NCI-H128 (cell line): ENCODE results near the gene TICRR.
"Not testable (repeated sequence)": the region's sequence is repeated elsewhere in the genome, so short reads cannot be mapped to it uniquely, and the experiment has no call there.

Experiments used
- DNase-seq: peaks from one replicate; lab custom pipeline; 2025; ENCODE audit not compliant: unreplicated experiment; lab: John Stamatoyannopoulos, UW

Gene TICRR

DNA sequence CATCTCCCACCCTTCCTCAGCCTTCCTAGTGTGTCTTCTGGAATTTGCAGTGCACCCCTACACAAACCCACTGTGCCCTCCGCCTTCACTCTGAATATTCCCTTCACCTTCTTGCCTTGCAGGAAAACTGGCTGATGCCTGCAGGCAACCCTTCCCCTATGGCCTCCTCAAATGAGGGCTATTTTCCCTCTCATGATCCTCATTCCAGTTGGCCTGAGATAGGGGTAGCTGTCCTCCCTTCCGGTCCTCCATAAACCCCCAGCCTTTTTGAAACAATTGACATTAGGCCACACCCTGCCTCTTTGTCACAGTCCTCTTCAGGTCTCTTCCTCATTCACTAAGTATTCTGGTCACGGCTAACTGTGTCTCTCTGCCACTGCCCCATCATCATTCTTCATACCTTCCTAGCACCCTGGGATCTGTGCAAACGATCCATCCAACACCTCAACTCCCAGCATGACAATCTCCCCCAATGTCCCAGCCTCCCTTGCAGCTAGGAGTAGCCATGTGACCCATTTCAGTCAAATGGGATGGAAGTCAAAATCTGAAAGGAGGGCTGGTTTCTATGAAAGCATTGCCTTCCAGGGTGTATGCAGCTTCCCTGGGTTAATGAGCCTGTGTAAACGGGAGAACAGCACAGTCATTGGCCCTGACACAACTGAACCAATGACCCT is 8.5 kb upstream of the TICRR start:
- no peak for DNase-seq

DNA sequence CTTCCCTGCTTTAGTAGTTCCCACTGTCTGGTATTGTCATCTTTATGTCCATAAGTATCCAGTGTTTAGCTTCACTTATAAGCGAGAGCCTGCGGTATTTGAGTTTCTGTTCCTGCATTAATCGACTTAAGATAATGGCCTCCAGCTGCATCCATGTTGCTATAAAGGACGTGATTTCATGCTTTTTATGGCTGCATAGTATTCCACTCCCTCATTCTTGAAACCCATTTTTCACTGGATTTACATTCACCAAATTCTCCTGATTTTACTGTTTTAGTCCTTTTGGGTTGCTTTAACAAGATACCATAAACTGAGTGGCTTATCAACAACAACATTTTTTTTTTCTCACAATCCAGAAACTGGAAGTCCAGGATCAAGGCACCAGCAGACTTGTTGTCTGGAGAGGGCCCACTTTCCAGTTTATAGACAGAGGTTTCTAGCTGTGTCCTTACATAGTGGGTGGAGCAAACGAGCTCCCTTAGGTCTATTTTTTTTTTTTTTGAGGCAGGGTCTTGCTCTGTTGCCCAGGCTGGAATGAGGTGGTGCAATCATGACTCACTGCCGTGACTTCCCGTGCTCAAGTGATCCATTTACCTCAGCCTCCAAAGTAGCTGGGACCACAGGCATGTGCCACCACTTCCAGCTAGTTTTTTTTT is 6.1 kb upstream of the TICRR start:
- no peak for DNase-seq

DNA sequence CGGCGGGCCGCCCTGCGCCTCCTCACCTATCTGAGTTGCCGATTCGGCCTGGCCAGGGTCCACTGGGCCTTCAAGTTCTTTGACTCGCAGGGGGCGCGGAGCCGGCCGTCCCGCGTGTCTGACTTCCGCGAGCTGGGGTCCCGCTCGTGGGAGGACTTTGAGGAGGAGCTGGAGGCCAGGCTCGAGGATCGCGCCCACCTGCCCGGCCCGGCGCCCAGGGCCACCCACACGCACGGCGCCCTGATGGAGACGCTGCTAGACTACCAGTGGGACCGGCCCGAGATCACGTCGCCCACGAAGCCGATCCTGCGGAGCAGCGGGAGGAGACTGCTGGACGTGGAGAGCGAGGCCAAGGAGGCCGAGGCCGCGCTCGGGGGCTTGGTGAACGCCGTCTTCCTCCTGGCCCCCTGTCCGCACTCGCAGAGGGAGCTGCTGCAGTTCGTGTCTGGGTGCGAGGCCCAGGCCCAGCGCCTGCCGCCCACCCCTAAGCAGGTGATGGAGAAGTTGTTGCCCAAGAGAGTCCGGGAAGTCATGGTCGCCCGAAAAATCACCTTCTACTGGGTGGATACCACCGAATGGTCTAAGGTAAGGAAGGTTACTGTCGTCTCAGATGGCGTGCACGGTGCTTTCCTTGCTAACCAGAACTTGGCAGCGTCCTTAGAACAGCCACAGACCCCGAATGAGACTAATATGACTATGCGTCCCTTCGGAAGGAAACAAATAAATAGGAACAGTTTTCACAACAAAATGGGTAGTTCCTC is 567 bp downstream of the TICRR start:
- no peak for DNase-seq

DNA sequence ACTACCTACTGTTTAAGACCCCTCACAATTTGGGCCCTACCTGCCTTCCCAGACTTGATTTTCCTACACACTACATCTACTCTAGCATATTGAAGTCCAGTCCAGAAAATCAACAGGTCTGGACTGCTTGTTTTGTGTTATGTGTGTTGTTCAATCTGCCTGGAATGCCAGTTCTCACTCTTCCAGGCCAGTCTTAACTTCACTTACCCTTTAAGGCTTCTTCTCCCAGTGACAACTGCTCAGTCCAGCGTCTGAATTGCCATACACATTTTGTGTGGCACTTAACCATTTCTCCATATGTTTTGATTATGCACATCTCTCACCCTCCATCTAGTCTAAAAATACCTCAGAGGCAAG is 1.1 kb downstream of the TICRR start:
- no peak for DNase-seq

DNA sequence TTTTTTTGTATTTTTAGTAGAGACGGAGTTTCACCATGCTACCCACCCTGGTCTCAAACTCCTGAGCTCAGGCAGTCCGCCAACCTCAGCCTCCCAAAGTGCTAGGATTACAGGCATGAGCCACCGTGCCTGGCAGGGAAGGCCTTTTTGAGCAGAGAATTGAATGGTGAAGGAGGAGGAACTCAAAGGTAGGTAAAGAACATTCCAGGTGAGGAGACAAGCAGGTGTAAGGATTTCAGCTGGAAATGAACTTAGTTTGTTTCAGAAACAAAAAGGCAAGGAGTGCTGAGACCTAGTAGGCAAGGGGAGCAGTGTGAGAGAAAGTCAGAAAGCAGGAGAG is 2.5 kb downstream of the TICRR start:
- DNase-seq, result no peak

DNA sequence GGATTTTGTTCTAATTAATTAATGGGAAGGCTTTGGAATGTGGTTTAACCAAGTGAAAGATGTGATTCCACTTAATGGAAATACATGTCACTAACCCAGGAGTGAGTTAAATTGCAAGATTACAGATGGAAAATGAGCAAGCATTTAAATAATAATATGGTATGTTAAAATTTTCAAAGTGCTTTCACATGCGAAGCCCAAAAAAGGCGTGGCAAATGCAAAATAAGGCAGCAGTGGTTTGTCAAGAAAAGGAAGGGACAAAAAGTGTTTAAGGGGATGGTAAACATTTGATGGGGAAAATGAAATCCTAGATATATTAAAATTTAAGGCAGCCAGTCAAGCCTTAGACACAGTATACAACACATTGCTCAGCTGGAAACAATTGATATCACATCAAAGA is 2.9 kb downstream of the TICRR start:
- DNase-seq, result no peak

DNA sequence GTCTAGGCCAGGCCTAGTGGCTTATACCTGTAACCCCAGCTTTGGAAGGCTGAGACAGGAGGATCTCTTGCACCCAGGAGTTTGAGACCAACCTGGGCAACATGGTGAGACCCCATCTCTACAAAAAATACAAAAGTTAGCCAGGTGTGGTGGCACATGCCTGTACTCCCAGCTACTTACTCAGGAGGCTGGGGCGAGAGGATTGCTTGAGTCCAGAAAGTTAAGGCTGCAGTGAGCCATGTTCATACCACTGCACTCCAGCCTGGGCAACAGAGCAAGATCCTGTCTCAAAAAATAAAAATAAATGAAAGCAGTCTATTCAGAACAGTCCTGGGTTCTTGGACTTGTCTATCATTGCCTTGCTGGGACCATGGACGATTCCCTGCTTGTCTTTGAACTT is 5.5 kb downstream of the TICRR start:
- DNase-seq, result not testable (repeated sequence)

DNA sequence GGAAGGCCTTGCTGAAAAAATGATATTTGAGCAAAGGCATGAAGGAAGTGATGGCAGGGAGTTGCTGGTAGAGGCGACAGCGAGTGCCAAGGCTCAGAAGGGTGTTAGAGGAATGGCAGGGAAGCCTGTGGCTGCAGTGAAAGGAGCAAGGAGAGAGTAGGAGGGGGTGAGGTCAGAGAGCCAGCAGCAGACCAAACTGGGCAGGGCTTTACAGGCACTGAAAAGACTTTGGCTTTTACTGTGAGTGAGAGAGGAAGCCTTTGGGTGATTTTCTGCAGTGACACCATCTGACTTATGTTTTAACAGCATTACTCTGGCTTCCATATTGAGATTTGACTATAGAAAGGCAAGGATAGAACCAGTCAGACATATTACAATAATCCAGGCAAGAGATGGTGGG is 11.4 kb downstream of the TICRR start:
- DNase-seq, result no peak

DNA sequence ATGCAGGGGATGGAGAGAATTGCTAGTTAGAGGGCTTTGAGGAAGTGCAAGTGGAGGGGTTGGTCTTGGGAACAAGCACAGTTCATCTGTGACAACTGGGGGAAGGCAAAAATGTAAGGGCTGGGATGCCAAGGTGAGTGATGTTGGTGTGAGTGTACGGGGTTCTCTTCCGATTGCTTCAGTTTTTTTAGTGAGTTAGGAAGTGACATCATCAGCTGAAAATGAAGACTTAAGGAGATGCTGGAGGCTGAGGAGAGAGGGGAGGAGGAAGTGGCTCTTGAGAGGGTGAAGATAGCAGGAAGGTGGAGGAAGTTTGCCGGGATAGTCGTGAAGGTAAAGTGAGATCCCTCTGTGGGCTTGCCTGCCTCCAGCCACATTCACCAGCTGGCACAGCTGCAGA is 12.7 kb downstream of the TICRR start:
- DNase-seq, result no peak

DNA sequence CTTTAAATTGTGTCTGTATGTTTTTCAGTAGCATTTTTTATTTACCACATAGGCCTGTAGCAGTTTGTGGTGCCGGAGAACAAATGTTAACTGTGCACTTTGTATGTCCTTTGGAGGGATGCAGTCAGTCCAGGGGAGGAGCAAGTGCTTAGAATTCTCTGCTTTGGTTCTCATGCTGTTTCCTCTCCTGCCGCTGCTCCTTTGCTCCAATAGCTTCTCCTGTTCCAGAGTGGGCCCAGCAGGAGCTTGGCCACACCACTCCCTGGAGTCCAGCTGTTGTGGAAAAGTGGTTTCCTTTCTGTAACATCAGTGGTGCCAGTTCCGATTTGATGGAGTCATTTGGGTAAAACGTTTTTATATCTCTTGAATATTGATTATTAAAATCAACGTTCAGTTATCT is 16.6 kb downstream of the TICRR start:
- DNase-seq, result no peak

DNA sequence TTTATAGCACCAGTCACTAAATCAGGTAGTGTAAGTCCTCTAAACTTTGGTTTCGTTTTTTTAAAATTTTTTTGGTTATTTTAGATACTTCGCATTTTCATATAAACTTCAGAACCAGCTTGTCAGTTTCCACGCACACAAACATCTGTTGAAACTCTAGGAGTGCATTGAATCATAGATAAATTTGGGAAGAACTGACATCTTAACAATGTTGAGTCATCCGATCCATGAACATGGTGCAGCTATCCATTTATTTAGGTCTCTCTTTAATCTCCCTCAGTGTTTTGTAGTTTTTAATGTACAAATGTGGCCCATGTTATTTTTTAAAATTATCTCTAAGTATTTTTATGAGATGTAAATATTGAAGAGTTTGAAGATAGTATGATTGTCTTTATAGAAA is 17.7 kb downstream of the TICRR start:
- no peak for DNase-seq

DNA sequence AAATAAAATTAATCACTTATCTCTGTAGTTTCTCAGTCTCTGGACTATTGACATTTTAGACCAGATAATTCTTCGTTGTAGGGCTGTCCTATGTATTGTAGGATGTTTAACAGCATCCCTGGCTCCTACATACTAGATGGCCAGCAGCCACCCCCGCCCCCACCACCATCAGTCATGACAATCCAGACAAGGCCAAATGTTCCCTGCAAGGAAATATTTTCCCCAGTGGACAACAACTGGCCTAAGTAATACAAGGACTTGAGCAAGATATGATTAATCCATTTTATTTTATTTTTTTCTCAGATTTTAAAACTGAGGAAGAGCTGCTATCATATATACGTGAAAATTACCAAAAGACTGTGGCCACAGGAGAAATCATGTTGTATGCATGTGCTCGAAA is 23.8 kb downstream of the TICRR start:
- DNase-seq, result no peak

DNA sequence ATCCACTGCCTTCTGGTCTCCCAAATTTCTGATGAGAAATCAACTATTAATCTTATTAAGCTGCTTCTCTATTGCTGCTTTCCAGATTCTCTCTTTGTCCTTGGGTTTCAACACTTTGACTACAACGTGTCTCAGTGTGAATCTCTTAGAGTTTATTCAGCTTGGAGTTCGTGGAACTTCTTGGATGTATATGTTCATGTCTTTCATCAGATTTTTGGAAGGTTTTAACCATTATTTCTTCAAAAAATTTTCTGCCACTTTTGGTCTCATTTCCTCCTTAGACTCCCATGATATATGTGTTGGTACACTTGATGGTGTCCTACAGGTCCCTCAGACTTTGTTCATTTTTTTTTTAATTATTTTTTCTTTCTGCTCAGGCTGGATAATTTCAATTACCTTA is 36.0 kb downstream of the TICRR start:
- DNase-seq, result no peak

DNA sequence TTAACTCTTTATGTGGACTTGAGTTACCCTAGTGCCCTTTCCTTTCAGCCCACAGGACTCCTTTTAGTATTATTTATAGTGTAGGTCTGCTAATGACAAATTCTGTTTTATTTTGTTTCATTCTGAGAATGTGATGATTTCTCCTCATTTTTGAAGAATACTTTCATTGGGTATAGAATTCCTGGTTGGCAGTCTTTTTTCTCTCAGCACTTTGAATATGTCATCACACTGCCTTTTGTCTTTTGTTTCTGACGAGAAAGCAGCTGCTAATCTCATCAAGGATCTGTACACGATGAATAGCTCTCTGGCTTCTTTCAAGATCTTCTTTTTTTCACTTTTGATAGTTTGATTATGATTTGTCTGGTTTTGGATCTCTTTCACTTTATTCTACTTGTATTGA is 37.8 kb downstream of the TICRR start:
- DNase-seq, result no peak

DNA sequence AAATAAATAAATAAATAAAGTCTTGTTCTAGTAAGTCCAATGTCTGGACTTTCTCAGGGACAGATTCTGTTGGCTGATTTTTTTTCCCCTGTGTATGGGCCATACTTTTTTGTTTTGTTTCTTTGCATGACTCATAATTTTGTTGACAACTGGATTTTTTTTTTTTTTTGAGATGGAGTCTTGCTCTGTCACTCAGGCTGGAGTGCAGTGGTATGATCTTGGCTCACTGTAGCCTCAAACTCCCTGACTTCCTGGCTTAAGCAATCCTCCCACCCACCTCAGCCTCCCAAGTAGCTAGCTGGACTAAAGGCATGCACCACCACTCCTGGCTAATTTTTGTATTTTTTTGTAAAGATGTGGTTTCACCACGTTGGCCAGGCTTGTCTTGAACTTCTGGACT is 38.9 kb downstream of the TICRR start:
- DNase-seq, result no peak

DNA sequence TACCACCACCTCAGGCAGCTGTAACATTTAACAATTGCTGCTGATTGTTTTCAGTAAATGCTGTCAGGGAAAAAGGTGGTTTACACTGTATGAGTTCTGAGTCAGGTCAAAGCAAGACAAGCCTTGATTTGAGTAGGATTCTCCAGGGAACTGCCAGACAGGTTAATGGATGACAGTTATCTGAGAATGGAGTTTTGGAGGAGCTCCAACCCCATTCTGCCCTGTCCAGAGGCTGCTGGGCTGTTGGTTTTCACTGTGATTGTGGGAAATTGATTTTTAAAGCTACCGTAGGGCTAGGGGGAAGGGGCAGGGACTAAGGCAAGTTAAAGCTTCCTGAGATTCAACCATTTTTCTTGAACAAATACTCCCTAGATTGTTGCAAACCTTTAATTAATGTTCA is 39.9 kb downstream of the TICRR start:
- no peak for DNase-seq

DNA sequence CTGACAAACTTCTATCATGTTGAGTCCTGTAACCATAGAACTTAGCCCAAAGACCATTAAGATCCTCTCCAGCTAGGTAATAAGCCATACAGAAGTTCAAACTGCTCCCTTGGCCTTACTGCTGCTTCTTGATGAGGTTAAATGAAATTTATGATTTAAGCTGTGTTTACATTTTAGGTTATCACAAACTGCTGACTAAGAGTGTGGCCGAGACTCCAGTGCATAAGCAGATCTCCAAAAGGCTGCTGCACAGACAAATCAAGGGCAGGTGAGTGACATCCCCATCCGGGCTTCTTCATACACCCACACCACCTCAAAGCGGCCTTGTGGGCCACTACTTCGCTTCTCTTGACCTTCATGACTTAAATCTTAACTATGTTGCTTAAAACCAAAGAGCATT is 41.0 kb downstream of the TICRR start:
- no peak for DNase-seq

DNA sequence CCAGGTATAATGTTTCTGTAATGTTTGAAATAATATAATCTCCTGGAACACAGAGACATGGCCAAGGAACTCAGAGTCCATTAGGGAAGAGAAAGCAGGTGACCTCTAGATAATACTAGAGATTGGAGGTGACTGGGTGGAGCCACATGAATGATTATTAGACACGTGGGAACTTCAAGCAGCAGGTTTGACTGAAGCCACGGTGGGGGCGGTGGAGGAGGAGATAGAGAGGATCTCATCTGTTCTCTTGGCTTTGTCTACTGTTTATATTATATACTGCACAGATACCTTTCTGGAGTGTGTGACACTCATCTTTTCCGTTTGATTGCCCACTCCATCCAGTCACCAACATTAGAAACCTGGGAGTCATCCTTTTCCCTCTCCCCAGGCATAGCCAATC is 46.3 kb downstream of the TICRR start:
- no peak for DNase-seq

DNA sequence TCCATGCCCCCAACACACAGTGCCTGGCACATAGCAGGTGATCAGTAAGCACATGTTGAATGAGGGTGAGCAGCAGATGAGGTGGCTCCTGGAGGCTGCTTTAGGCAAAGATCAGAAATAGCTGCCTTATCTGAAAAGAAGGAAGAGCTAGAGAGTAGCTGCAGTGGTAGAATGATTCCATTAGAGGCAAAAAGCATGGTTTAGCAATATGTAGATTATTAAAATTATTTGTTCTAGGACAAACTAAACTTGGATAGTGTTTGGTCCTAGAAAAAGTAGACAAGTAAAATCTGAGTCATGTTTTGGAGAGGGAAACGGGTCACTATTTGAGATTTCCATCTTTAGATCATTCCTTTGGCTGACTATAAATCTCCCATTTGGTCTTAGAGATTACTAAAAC is 47.9 kb downstream of the TICRR start:
- DNase-seq, result no peak

DNA sequence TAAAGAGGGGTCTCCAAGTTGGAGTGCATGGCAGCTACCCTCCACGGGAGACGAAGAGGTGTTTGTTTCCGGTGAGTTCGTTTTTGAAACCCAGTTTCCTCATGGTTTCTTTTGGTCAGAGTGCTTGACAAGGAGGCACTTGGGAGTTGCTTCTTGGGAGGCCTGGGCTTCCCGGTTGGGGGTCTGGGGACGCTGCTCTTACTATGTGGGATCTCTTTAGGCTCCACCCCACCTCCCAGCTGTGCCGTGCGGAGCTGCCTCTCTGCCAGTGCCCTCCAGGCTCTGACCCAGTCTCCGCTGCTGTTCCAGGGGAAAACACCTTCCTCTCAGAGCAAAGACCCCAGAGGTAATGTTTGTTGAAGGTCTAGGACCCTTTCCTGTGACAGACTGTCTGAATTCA is 50.4 kb downstream of the TICRR start:
- no peak for DNase-seq

DNA sequence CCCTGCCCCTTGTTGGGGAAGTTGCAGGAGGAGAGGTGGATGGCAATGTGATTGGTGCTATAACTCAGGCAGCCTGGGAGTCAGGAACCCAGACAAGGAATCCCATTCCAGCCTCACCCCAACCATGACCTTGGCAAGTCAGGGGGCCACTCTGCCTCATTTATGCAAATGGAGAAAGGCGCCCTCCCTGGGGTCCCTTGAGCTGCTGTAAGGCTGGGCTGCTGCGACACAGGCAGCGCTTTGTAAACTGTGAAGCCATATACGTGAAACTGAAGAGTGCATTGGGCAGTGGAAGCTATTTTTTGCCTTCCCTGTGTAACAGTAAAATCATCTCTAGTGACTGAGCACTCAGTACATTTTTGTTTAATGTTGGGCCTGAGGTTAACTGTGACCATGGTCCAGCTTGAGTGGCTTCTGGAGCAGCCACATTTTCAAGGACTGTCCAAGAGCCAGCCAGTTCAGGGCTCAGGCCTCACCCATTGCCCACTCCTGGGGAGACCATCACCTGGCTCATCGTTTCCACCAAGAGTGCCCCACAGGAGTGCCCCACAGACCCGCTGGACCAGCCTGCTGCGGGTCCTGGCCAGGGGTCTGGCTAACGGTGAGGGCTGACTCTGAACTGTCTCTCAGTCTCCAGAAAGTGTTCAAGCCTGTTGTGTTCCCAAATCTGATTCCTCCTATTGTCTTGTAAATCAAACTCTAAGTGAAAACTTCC is 52.1 kb downstream of the TICRR start:
- no peak for DNase-seq

DNA sequence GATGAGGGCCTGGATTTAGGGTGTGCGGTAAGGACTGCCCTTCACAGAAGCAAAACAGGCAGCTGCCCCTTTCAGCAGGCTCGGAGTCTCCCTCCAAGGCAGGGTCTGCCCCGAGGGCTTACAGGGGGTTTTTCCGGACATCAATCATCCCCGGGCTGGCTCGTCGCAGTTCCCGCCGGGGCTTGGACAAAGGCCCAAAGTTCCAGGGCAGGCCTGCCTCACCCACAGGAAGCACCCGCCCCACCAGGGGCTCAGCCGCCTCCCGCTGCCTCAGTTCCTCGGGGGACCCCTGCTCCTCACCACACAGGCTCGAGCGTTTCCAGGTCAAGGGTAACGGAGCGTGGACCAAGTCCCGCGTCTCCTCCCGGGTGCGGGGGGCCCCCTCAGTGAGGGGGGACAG is 53.0 kb downstream of the TICRR start:
- DNase-seq, result no peak
